Caco-2 (cell line): ENCODE measurements around the gene HPN. TPM values are rescaled to one million over a fixed set of nuclear protein-coding genes. Genes with fewer than 3 reads are reported as not detected.

ENCODE experiments used
- BruUV-seq: library from RNA; stranded (reverse); fragments of 400-500 nt; replicated peaks from 2 replicates; lab custom pipeline; 2021; lab: Mats Ljungman, UMichigan
- CTCF ChIA-PET: fragments of 300-600 bp; sonication (Branson Sonifier 250); formaldehyde crosslinking; loops from one replicate; lab custom pipeline; 2022; ENCODE audit warnings: antibody characterized with exemption; lab: Charles Lee
- POLR2A ChIA-PET: fragments of 300-600 bp; sonication (Branson Sonifier 250); formaldehyde crosslinking; loops from one replicate; lab custom pipeline; 2022; ENCODE audit warnings: antibody characterized with exemption; lab: Charles Lee
- DNase-seq, 2 experiments: peaks; one replicate each; pipeline versions ENCODE4 v3.0.0 to v3.0.0-alpha.2; 2020 to 2022
- H3K27me3 ChIP-seq: replicated peaks from 2 replicates; pipeline ENCODE4 v1.6.0; 2011; ENCODE audit warnings: low read length; ENCODE audit not compliant: control insufficient read depth, insufficient read depth
- H3K36me3 ChIP-seq: 2 replicates; pipeline ENCODE4 v1.5.1; 2011; ENCODE audit warnings: low read length; ENCODE audit not compliant: control insufficient read depth, insufficient read depth
- H3K4me1 ChIP-seq: fragments of 250-450 bp; sonication (Bioruptor Pico); 2 replicates; pipeline ENCODE4 v1.5.1; 2020; ENCODE audit warnings: mild to moderate bottlenecking
- H3K4me3 ChIP-seq: 2 replicates; pipeline ENCODE4 v1.5.1; 2011; ENCODE audit warnings: low read depth, mild to moderate bottlenecking, control low read depth, low read length
- H3K9me3 ChIP-seq: fragments of 250-450 bp; sonication (Bioruptor Pico); 2 replicates; pipeline ENCODE4 v1.5.1; 2020; ENCODE audit warnings: mild to moderate bottlenecking, moderate library complexity
- H3K27ac Mint-ChIP-seq: one replicate; pipeline ENCODE4 v1.8.0; 2022; ENCODE audit warnings: mixed read lengths; ENCODE audit not compliant: unreplicated experiment
- H3K27me3 Mint-ChIP-seq: one replicate; pipeline ENCODE4 v1.8.0; 2022; ENCODE audit warnings: mixed read lengths; ENCODE audit not compliant: insufficient read depth, unreplicated experiment
- H3K36me3 Mint-ChIP-seq: one replicate; pipeline ENCODE4 v1.8.0; 2022; ENCODE audit warnings: mild to moderate bottlenecking, mixed read lengths; ENCODE audit not compliant: insufficient read depth, unreplicated experiment
- H3K4me1 Mint-ChIP-seq: one replicate; pipeline ENCODE4 v1.8.0; 2022; ENCODE audit warnings: low read depth, mixed read lengths; ENCODE audit not compliant: unreplicated experiment
- H3K4me3 Mint-ChIP-seq: one replicate; pipeline ENCODE4 v1.8.0; 2022; ENCODE audit warnings: mild to moderate bottlenecking, moderate library complexity, mixed read lengths; ENCODE audit not compliant: unreplicated experiment
- H3K9me3 Mint-ChIP-seq: one replicate; pipeline ENCODE4 v1.8.0; 2022; ENCODE audit warnings: mixed read lengths; ENCODE audit not compliant: unreplicated experiment
- CTCF ChIP-seq, 2 experiments: fragments of 200-600 bp in 1 of 2; IDR thresholded peaks; 1 replicate in 1 of 2; 2 replicates in 1 of 2; pipeline versions ENCODE4 v1.5.1 to v1.8.0; 2011 to 2022; ENCODE audit warnings: antibody characterized with exemption in 1 of 2, control low read depth in 1 of 2, inconsistent platforms in 1 of 2, low read depth in 1 of 2, low read length in 1 of 2, mild to moderate bottlenecking in 1 of 2, moderate library complexity in 1 of 2; ENCODE audit not compliant: insufficient read depth in 1 of 2, severe bottlenecking in 1 of 2, unreplicated experiment in 1 of 2
- intact Hi-C: fragments of 100-400 bp; cut with micrococcal nuclease; formaldehyde crosslinking; loops from one replicate; pipeline ENCODE4 v1.10.0; 2022; ENCODE audit not compliant: unreplicated experiment
- total RNA-seq: library from RNA; stranded (reverse); gene quantifications from 2 replicates; pipeline ENCODE4 v1.2.3, GENCODE V29; 2022

HPN gene
- total RNA-seq, 1 experiment from 2014 or later: 20.8 TPM

GRCh38 chr19:35061583-35062373, 20.3 kb downstream of the HPN start:
- no peaks in the 10 kb centered on the region for H3K36me3 Mint-ChIP-seq
- Histone ChIP-seq H3K9me3 (no peaks in the 10 kb centered on the region), H3K4me3 (no peak overlapping the region), H3K36me3 (no peaks in the 10 kb centered on the region; the same call in 1 of the 2 replicates), H3K4me1 (no peaks in the 10 kb centered on the region), H3K27me3 (no peaks in the 10 kb centered on the region; the same call in 1 of the 2 replicates)
- peaks cover 6% of the 10 kb centered on the region for H3K27me3 Mint-ChIP-seq
- intact Hi-C loops: loop anchor here (10.0 kb wide), 1 partner anchor 183 kb away; the partner anchor contains the start of gene LSR
- H3K27ac Mint-ChIP-seq: no peak overlapping the region
- no peaks in the 10 kb centered on the region for H3K4me1 Mint-ChIP-seq
- POLR2A ChIA-PET: no interaction called here
- DNase-seq: no peak
- no peak for TF ChIP-seq CTCF (IDR thresholded peaks at IDR 0.05; ENCODE audit: insufficient read depth in 1 of 2, low read depth in 1 of 2, low read length in 1 of 2, severe bottlenecking in 1 of 2, unreplicated experiment in 1 of 2)
- CTCF ChIA-PET: interaction anchor here (0.6 kb wide), 1 partner anchor 92 kb away, joined by 6 read pairs; the partner anchor contains the start of gene FXYD5
- BruUV-seq: no TSS peak
- H3K9me3 Mint-ChIP-seq: no peaks in the 10 kb centered on the region
- no peak overlapping the region for H3K4me3 Mint-ChIP-seq

DNA sequence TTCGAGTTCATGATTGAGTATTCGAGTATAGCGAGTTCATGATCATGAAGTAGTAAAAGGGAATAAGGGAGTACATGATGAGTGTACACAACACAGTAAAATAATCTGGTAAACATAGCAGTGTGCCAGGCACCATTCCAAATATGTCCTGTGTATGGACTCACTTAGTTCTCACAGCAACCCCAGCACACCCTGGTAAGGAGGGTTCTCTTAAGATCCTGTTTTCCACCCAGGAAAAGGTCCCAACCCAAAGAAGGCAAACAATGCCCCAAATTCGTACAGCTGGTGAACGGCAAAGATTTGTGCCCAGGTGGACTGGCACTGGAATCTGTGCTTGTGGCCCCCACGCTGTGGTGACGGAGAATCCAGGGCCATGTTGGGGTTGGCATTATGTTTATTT, 21.4 kb downstream of the HPN start:
- H3K36me3 Mint-ChIP-seq: no peaks in the 10 kb centered on the region
- CTCF ChIA-PET: no interaction called here

More for the DNA sequence above, 21.4 kb downstream of the HPN start:
- DNase-seq: no peak
- no peaks in the 10 kb centered on the region for H3K9me3 Mint-ChIP-seq
- Histone ChIP-seq H3K4me3 (no peak overlapping the region), H3K27me3 (no peaks in the 10 kb centered on the region; the same call in 1 of the 2 replicates), H3K9me3 (no peaks in the 10 kb centered on the region), H3K36me3 (no peaks in the 10 kb centered on the region), H3K4me1 (no peaks in the 10 kb centered on the region)
- no TSS peak for BruUV-seq
- no peak for TF ChIP-seq CTCF (IDR thresholded peaks at IDR 0.05; ENCODE audit: insufficient read depth in 1 of 2, low read depth in 1 of 2, low read length in 1 of 2, severe bottlenecking in 1 of 2, unreplicated experiment in 1 of 2)
- H3K27ac Mint-ChIP-seq: no peak overlapping the region
- POLR2A ChIA-PET: no interaction called here
- no peak overlapping the region for H3K4me3 Mint-ChIP-seq
- no peaks in the 10 kb centered on the region for H3K4me1 Mint-ChIP-seq
- intact Hi-C loops: loop anchor here (10.0 kb wide), 1 partner anchor 182 kb away; the partner anchor contains the start of gene LSR
- peaks cover 6% of the 10 kb centered on the region for H3K27me3 Mint-ChIP-seq
